HG02588 (cell line): ENCODE data around the gene LOXL1.
"Not testable (repeated sequence)": the region's sequence is repeated elsewhere in the genome, so short reads cannot be mapped to it uniquely, and the experiment has no call there.

Experiments
- ATAC-seq: cut with Tn5 transposase; IDR thresholded peaks from one replicate; pipeline ENCODE4 v1.9.1; 2021; ENCODE audit warnings: mild to moderate bottlenecking, moderate library complexity; ENCODE audit not compliant: unreplicated experiment

Gene LOXL1

GRCh38 chr15:73937296-73937695 is 11.0 kb downstream of the LOXL1 start:
- ATAC-seq: no peak

DNA sequence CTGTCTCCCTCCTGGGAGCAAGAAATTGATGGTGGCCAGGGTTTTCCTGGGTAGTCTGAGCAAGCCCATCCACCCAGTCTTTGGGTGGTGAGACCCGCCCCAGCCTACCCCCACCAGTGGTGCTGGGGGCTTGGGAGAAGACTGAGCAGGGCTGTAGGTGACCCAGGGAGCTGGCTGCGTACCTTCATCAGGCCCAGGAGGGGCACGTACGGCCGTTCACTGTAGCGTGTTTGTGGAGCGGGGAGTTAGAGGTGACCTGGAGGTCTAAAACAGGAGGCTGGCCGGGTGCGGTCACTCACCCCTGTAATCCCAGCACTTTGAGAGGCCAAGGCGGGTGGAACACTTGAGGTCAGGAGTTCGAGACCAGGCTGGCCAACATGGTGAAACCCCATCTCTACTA is 11.5 kb downstream of the LOXL1 start:
- ATAC-seq: no peak

DNA sequence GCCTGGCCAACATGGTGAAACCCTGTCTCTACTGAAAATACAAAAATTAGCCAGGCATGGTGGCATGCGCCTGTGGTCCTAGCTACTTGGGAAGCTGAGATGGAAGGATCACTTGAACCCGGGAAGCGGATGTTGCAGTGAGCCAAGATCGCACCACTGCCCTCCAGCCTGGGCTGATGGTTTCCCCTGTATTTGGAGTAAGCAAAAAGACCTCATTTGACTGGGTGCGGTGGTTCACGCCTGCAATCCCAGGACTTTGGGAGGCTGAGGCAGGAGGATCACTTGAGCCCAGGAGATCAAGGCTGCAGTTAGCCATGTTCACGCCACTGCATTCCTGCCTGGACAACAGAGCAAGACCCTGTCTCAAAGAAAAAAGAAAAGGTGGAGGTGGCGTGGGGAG is 12.3 kb downstream of the LOXL1 start:
- not testable (repeated sequence) for ATAC-seq

DNA sequence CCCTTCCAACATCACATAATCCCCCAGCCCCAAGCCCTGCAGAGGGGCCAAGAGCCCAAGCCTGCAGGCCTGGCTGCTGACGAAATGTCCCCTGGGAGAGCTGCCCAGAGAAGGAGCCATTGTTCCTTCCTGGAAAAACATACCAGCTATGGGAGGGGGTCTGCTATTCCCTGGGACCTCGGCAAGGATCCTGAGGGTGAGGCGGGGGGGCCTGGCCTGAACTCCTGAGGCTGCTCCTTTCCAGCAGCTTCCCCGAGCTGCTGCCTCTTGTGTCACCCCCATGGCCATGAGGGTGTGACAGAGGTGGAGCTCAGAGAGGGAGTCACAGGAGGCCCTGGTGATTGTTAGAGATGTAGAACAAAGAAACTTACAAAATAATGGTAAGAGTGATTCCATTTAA is 12.9 kb downstream of the LOXL1 start:
- ATAC-seq: no peak

GRCh38 chr15:73940061-73940981 is 14.1 kb downstream of the LOXL1 start:
- no peak for ATAC-seq

DNA sequence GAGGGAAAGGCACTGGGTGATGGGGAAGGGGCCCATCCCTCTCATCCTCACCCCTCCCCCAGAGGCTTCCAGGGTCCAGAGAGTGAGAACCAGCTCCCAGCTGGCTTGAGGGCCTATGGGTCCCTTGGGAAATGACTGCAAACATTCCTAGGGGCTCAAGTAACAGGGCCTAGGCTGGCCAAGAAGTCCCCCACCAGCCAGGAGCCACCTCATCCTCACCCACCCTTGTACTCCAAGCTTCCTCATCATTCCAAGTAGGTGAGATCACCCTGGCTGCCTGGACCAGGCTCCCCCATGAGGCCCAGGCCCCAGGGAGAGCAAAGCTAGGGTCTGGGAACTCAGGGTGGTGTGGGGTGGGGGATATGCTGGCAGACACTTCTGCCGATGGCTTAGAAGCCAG is 14.8 kb downstream of the LOXL1 start:
- no peak for ATAC-seq

DNA sequence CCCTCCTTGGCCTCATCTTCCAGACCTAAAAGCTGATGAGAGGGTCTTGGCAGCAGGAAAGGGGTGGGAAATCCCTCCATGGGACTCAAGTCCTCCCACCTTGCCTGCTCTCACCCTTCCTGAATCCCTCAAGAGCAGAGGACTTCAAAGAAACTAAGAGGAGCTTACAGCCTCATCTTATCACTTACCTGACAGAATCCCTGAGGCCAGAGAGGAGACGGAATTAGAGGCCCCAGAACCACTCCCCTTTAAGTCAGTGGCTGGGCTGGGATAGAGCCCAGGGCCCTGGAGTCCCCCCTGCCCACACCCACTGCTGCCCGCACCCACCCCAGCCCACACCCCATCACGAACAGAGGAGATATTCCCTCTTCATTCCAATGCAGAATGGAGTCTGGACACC is 15.2 kb downstream of the LOXL1 start:
- no peak for ATAC-seq

- ATAC-seq: no peak
Measured at GRCh38 chr15:73941871-73942635, 15.8 kb downstream of the LOXL1 start.

- no peak for ATAC-seq
Measured at GRCh38 chr15:73942751-73943270, 16.5 kb downstream of the LOXL1 start.

GRCh38 chr15:73944161-73945129 is 18.2 kb downstream of the LOXL1 start:
- ATAC-seq: no peak

DNA sequence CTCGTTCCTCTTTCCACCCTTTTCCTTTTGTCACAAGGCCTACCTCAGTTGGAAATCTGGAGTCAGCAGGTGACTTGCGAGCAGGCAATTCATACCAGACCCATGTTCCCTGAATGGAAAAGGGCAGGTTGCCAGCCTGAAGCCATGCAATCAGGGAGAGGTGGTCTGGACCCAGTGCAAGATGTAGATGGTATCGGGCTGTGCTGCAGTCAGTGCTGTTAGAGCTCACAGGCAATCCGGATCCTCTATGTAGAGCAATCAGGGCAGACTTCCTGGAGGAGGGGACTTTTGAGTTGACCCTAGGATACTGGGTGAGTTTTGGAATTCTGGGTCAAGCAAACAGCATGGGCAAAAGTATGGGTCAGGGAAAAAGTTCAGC is 18.9 kb downstream of the LOXL1 start:
- ATAC-seq: no peak

GRCh38 chr15:73946046-73946721 is 19.9 kb downstream of the LOXL1 start:
- ATAC-seq: no peak

- ATAC-seq: no peak
Measured at GRCh38 chr15:73946795-73947370, 20.6 kb downstream of the LOXL1 start.

DNA sequence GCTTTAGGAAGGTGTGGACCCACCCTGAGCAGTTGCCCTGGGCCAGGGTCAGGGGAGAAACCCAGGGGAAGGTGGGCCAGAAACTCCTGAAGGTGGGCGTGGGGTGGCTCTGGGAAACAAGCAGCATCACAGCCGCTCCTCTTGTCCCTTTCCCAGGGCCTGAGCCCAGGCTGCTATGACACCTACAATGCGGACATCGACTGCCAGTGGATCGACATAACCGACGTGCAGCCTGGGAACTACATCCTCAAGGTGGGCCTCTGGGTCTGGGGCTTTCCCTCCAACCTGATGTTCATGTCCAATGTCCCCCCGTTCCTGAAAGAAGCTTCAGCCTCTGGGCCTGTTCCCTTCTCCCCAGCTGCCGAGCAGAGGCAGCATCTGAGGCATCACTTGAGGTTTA is 21.4 kb downstream of the LOXL1 start:
- no peak for ATAC-seq

DNA sequence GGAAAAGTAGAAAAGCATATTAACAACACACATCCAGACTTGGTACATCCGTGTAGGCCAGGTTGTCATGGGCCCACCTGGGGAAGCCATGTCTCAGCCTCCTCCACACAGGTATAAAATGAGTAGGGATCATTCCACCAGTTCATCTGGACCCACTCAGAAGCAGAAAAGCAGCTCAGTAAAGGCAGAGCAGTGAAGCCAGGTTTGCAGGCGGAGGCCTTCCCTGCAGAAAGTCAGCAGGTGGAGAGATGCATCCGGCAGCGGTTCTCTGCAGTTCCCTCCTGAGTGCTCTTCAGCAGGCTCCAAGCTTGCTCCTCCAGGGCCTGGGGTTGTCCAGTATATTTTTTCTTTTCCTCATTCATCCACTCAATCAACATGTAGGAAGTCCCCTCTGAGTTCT is 22.1 kb downstream of the LOXL1 start:
- ATAC-seq: no peak

DNA sequence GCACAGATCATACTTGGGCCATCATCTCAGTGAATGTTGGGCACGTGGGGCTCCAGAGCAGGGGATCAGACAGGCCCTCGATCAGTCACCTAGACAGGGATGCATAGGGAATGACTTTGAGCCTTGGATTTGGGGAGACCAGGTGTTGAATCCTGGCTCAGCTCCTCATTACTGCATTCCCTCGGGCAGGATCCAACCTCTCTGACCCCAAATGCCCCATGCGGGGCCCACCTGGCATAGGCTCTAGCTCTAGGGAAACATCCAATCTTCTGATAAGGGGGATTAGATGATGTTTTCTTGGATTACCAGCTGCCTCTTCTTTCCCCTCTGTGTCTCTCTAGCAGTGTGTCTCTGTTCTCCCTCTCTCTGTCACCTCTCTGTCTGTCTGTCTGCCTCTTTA is 22.7 kb downstream of the LOXL1 start:
- ATAC-seq: no peak

DNA sequence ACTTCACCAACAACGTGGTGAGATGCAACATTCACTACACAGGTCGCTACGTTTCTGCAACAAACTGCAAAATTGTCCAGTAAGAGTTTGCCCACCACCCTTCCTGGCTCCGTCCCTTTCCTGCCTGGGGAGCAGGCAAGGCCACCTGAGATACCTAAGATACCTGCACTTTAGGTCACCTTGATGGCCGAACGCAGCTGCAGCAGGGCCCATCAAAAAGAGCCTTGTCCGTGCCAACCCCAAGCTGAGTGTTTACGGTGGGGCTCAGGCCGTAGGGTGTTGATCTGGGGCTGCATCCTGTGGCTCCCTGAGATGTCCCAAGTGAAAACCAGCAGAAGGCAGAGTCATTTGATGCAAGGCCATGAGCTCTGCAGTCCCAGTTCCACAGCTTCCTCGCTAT is 23.2 kb downstream of the LOXL1 start:
- no peak for ATAC-seq

DNA sequence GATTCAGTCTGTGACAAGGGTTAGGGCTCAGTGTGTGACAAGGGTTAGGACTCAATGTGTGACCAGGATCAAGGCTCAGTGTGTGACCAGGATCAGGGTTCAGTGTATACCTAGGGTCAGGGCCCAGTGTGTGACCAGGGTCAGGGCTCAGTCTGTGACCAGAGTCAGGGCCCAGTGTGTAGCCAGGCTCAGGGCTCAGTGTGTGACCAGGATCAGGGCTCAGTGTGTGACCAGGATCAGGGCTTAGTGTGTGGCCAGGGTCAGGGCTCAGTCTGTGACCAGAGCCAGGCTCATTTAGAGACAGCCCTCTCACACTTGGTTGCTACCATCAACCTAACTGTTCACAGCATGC is 24.2 kb downstream of the LOXL1 start:
- ATAC-seq: no peak

DNA sequence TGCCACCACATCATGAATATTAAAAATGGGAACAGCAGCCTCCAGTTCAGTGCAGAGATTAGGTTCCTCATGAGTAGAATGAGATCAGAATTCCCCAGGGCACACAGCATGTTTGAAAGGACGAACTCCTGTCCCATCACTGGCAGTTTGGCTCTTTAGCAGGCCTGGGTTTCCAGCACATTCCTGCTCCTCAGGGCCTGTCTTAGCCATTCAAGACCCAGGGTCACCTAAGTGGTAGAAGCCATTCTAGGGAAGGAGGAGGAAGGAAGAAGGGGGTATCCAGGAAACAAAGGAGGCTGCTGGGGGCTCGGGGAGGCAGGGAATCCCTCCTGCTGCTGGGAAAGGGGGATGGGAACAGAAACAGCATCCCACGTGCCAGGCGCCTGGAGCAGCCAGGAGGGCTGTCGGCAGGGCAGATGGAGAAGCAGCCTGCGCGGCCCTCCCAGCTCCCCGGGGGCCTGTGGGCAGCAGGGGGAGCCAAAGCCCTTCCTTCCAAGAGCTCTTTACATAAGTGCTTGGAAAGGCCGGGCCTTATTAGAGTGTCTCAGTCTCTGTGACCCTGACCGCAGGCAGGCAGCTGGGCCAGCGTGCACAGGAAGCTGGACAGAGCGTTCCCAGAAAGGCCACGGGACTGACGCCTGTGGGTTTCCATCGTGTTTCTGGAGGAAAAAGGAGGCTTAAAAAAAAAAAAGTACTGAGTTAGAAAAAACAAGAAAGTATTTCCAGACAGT is 24.7 kb downstream of the LOXL1 start:
- ATAC-seq: no peak
